Activated CD8-positive, alpha-beta T cell treated with anti-CD3 and anti-CD28 coated beads, Interleukin-2, amount 10 ng/mL, durations not matched to agents 7 days and 5 days (primary cell): ENCODE measurements around the gene NSG2. TPM values are rescaled to one million over a fixed set of nuclear protein-coding genes. Genes with fewer than 3 reads are reported as not detected.

Experiments
- ATAC-seq: fragments of 150-1000 bp; cut with Tn5 transposase; one replicate; pipeline ENCODE4 v1.10.0; 2021; ENCODE audit warnings: moderate library complexity
- CTCF ChIA-PET: fragments of 350-600 bp; sonication (Branson Sonifier 250); formaldehyde crosslinking; loops from one replicate; lab custom pipeline; 2021; ENCODE audit warnings: antibody characterized with exemption; lab: Charles Lee
- POLR2A ChIA-PET: fragments of 350-600 bp; sonication (Branson Sonifier 250); formaldehyde crosslinking; loops from one replicate; lab custom pipeline; 2021; ENCODE audit warnings: antibody characterized with exemption; lab: Charles Lee
- DNase-seq: peaks from one replicate; pipeline ENCODE4 v3.0.0-alpha.2; 2020
- H3K27ac Mint-ChIP-seq: one replicate; pipeline ENCODE4 v1.8.0; 2021; ENCODE audit warnings: mild to moderate bottlenecking, mixed read lengths
- H3K27me3 Mint-ChIP-seq: one replicate; pipeline ENCODE4 v1.8.0; 2021; ENCODE audit warnings: low read depth, mixed read lengths
- H3K36me3 Mint-ChIP-seq: one replicate; pipeline ENCODE4 v1.8.0; 2021; ENCODE audit warnings: low read depth, mixed read lengths
- H3K4me1 Mint-ChIP-seq: one replicate; pipeline ENCODE4 v1.8.0; 2021; ENCODE audit warnings: low read depth, mixed read lengths
- H3K4me3 Mint-ChIP-seq: one replicate; pipeline ENCODE4 v1.8.0; 2021; ENCODE audit warnings: mild to moderate bottlenecking, mixed read lengths
- H3K9me3 Mint-ChIP-seq: one replicate; pipeline ENCODE4 v1.8.0; 2022; ENCODE audit warnings: mixed read lengths; ENCODE audit not compliant: insufficient read depth
- total RNA-seq, 2 experiments: library from RNA; stranded (reverse); gene quantifications; one replicate each; pipeline ENCODE4 v1.2.3, GENCODE V29; 2021

NSG2 gene
- total RNA-seq, 2 experiments from 2014 or later, result not detected

- Mint-ChIP-seq H3K36me3 (no peaks in the 10 kb centered on the region), H3K4me3 (no peak overlapping the region), H3K27me3 (peaks cover 6% of the 10 kb centered on the region), H3K4me1 (no peaks in the 10 kb centered on the region), H3K27ac (no peak overlapping the region), H3K9me3 (no peaks in the 10 kb centered on the region)
- no peak for DNase-seq
- ChIA-PET CTCF (no interaction called here), POLR2A (no interaction called here)
- no peak for ATAC-seq
Observed at GRCh38 chr5:174065528-174066197, 20.2 kb downstream of the NSG2 start.

- ATAC-seq (no peak), DNase-seq (no peak)
- POLR2A ChIA-PET, result no interaction called here
- H3K36me3 Mint-ChIP-seq, result no peaks in the 10 kb centered on the region
- peaks cover 4% of the 10 kb centered on the region for H3K27me3 Mint-ChIP-seq
- H3K4me3 Mint-ChIP-seq, result no peak overlapping the region
- no peaks in the 10 kb centered on the region for H3K4me1 Mint-ChIP-seq
- no peaks in the 10 kb centered on the region for H3K9me3 Mint-ChIP-seq
- H3K27ac Mint-ChIP-seq, result no peak overlapping the region
- CTCF ChIA-PET, result no interaction called here
Observed at GRCh38 chr5:174067499-174067898, 22.0 kb downstream of the NSG2 start.

GRCh38 chr5:174071484-174071883 lies 26.0 kb downstream of the NSG2 start:
- CTCF ChIA-PET, result no interaction called here

GRCh38 chr5:174073122-174073660 lies 27.7 kb downstream of the NSG2 start:
- no peak overlapping the region for H3K27ac Mint-ChIP-seq
- no peaks in the 10 kb centered on the region for H3K9me3 Mint-ChIP-seq
- DNase-seq (no peak), ATAC-seq (no peak)
- POLR2A ChIA-PET, result no interaction called here
- no peaks in the 10 kb centered on the region for H3K36me3 Mint-ChIP-seq
- H3K4me1 Mint-ChIP-seq, result no peaks in the 10 kb centered on the region
- CTCF ChIA-PET, result no interaction called here
- peaks cover 2% of the 10 kb centered on the region for H3K27me3 Mint-ChIP-seq
- no peak overlapping the region for H3K4me3 Mint-ChIP-seq

More at GRCh38 chr5:174071484-174071883, 26.0 kb downstream of the NSG2 start:
- Mint-ChIP-seq H3K36me3 (no peaks in the 10 kb centered on the region), H3K4me1 (no peaks in the 10 kb centered on the region), H3K27ac (no peak overlapping the region), H3K4me3 (no peak overlapping the region), H3K27me3 (peaks cover 2% of the 10 kb centered on the region), H3K9me3 (no peaks in the 10 kb centered on the region)
- ATAC-seq (no peak), DNase-seq (no peak)
- POLR2A ChIA-PET, result no interaction called here

GRCh38 chr5:174074369-174074768 lies 28.9 kb downstream of the NSG2 start:
- Mint-ChIP-seq H3K9me3 (no peaks in the 10 kb centered on the region), H3K27me3 (peaks cover 2% of the 10 kb centered on the region), H3K4me3 (no peak overlapping the region), H3K27ac (no peak overlapping the region), H3K4me1 (no peaks in the 10 kb centered on the region), H3K36me3 (no peaks in the 10 kb centered on the region)
- ChIA-PET POLR2A (no interaction called here), CTCF (no interaction called here)
- ATAC-seq (no peak), DNase-seq (no peak)

GRCh38 chr5:174078416-174078815 lies 32.9 kb downstream of the NSG2 start:
- no peak overlapping the region for H3K27ac Mint-ChIP-seq
- H3K4me1 Mint-ChIP-seq, result no peaks in the 10 kb centered on the region
- DNase-seq, result no peak
- no peak overlapping the region for H3K4me3 Mint-ChIP-seq
- no peaks in the 10 kb centered on the region for H3K27me3 Mint-ChIP-seq
- no peak for ATAC-seq
- H3K36me3 Mint-ChIP-seq, result no peaks in the 10 kb centered on the region
- no peaks in the 10 kb centered on the region for H3K9me3 Mint-ChIP-seq
- CTCF ChIA-PET, result no interaction called here
- POLR2A ChIA-PET, result no interaction called here

GRCh38 chr5:174082286-174082685 lies 36.8 kb downstream of the NSG2 start:
- H3K27me3 Mint-ChIP-seq, result no peaks in the 10 kb centered on the region

GRCh38 chr5:174083056-174083827 lies 37.7 kb downstream of the NSG2 start:
- Mint-ChIP-seq H3K36me3 (no peaks in the 10 kb centered on the region), H3K4me1 (no peaks in the 10 kb centered on the region), H3K4me3 (no peak overlapping the region), H3K27me3 (no peaks in the 10 kb centered on the region), H3K27ac (no peak overlapping the region), H3K9me3 (no peaks in the 10 kb centered on the region)
- DNase-seq (no peak), ATAC-seq (no peak)
- POLR2A ChIA-PET, result no interaction called here
- CTCF ChIA-PET, result no interaction called here

More at GRCh38 chr5:174082286-174082685, 36.8 kb downstream of the NSG2 start:
- Mint-ChIP-seq H3K27ac (no peak overlapping the region), H3K4me3 (no peak overlapping the region), H3K36me3 (no peaks in the 10 kb centered on the region), H3K4me1 (no peaks in the 10 kb centered on the region), H3K9me3 (no peaks in the 10 kb centered on the region)
- ATAC-seq (no peak), DNase-seq (no peak)
- CTCF ChIA-PET, result no interaction called here
- POLR2A ChIA-PET, result no interaction called here

- Mint-ChIP-seq H3K36me3 (no peaks in the 10 kb centered on the region), H3K4me1 (no peaks in the 10 kb centered on the region), H3K27ac (no peak overlapping the region), H3K27me3 (no peaks in the 10 kb centered on the region), H3K9me3 (no peaks in the 10 kb centered on the region), H3K4me3 (no peak overlapping the region)
- ATAC-seq, result no peak
- ChIA-PET CTCF (no interaction called here), POLR2A (no interaction called here)
- DNase-seq, result no peak
Observed at GRCh38 chr5:174084691-174085154, 39.2 kb downstream of the NSG2 start.

GRCh38 chr5:174086751-174087150 lies 41.2 kb downstream of the NSG2 start:
- Mint-ChIP-seq H3K27me3 (no peaks in the 10 kb centered on the region), H3K4me1 (no peaks in the 10 kb centered on the region), H3K4me3 (no peak overlapping the region), H3K9me3 (no peaks in the 10 kb centered on the region), H3K27ac (no peak overlapping the region), H3K36me3 (no peaks in the 10 kb centered on the region)
- POLR2A ChIA-PET, result no interaction called here
- CTCF ChIA-PET, result no interaction called here
- DNase-seq, result no peak
- ATAC-seq, result no peak

GRCh38 chr5:174087783-174088182 lies 42.3 kb downstream of the NSG2 start:
- POLR2A ChIA-PET, result no interaction called here
- ATAC-seq (no peak), DNase-seq (no peak)
- no peaks in the 10 kb centered on the region for H3K36me3 Mint-ChIP-seq
- no peak overlapping the region for H3K27ac Mint-ChIP-seq
- CTCF ChIA-PET, result no interaction called here
- H3K4me1 Mint-ChIP-seq, result no peaks in the 10 kb centered on the region
- H3K9me3 Mint-ChIP-seq, result no peaks in the 10 kb centered on the region
- no peak overlapping the region for H3K4me3 Mint-ChIP-seq
- no peaks in the 10 kb centered on the region for H3K27me3 Mint-ChIP-seq

- DNase-seq, result no peak
- Mint-ChIP-seq H3K4me1 (no peaks in the 10 kb centered on the region), H3K4me3 (no peak overlapping the region), H3K27ac (no peak overlapping the region), H3K9me3 (no peaks in the 10 kb centered on the region), H3K27me3 (no peaks in the 10 kb centered on the region), H3K36me3 (no peaks in the 10 kb centered on the region)
- CTCF ChIA-PET, result no interaction called here
- POLR2A ChIA-PET, result no interaction called here
- no peak for ATAC-seq
Observed at GRCh38 chr5:174090129-174090528, 44.6 kb downstream of the NSG2 start.
